ENCODE measurements around the gene CYSRT1.
A peak's percentile ranks its signal among the peaks of the same experiment; 100 is the strongest.
"Not testable (repeated sequence)": the region's sequence is repeated elsewhere in the genome, so short reads cannot be mapped to it uniquely, and the experiment has no call there.

CYSRT1 gene

GRCh38 chr9:137256856-137257255 lies 31.9 kb downstream of the CYSRT1 start:
- Histone ChIP-seq H3K4me1 (peaks cover 4% of the 10 kb centered on the region), H3K4me3 (ENCODE audit: low read depth, low read length) (no peak overlapping the region; the same call in 1 of the 2 replicates), H3K27me3 (no peaks in the 10 kb centered on the region), H3K36me3 (peaks cover 19% of the 10 kb centered on the region), H3K9me3 (no peaks in the 10 kb centered on the region)
- TF ChIP-seq, protein P1, sequence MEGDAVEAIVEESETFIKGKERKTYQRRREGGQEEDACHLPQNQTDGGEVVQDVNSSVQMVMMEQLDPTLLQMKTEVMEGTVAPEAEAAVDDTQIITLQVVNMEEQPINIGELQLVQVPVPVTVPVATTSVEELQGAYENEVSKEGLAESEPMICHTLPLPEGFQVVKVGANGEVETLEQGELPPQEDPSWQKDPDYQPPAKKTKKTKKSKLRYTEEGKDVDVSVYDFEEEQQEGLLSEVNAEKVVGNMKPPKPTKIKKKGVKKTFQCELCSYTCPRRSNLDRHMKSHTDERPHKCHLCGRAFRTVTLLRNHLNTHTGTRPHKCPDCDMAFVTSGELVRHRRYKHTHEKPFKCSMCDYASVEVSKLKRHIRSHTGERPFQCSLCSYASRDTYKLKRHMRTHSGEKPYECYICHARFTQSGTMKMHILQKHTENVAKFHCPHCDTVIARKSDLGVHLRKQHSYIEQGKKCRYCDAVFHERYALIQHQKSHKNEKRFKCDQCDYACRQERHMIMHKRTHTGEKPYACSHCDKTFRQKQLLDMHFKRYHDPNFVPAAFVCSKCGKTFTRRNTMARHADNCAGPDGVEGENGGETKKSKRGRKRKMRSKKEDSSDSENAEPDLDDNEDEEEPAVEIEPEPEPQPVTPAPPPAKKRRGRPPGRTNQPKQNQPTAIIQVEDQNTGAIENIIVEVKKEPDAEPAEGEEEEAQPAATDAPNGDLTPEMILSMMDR (IDR thresholded peaks at IDR 0.05; ENCODE audit: low read depth, low read length), result no peak
- DNase-seq, result no peak

- not testable (repeated sequence) for H3K4me1 ChIP-seq; H3K27me3 ChIP-seq; H3K9me3 ChIP-seq; H3K4me3 ChIP-seq (ENCODE audit: low read depth, low read length)
- peaks cover 30% of the 10 kb centered on the region for H3K36me3 ChIP-seq
- DNase-seq, result peak; percentile 54
- TF ChIP-seq, protein P1 (IDR thresholded peaks at IDR 0.05; ENCODE audit: low read depth, low read length), result peak; percentile 47
These were observed 37.4 kb downstream of the CYSRT1 start for GRCh38 chr9:137262173-137262908.

- Histone ChIP-seq H3K27me3 (no peaks in the 10 kb centered on the region), H3K9me3 (no peaks in the 10 kb centered on the region), H3K4me1 (no peaks in the 10 kb centered on the region), H3K4me3 (ENCODE audit: low read depth, low read length) (no peak overlapping the region), H3K36me3 (peaks cover 33% of the 10 kb centered on the region)
- DNase-seq, result no peak
- TF ChIP-seq, protein P1 (IDR thresholded peaks at IDR 0.05; ENCODE audit: low read depth, low read length), result no peak
These were observed 37.9 kb downstream of the CYSRT1 start for GRCh38 chr9:137262909-137263285.

DNA sequence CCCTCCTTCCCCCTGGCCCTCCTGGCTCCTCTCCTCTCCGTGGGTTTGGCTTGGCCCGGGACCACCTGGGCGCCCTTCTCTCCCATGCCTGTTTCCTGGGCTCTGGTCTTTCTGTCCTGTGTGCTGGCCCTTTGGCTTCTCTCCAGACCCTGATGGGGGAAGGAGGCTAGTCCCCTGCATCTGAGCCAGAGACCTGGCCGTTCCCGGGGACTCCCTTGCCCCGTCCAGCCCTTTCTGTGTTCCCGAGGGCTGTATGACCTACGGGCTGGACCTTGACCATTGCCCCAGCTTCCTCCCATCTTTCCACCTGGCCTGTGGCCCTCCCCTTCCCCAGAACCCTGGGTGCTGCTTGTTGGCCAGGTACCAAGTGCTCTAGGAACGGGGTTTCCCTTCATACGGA lies 38.5 kb downstream of the CYSRT1 start:
- no peak for DNase-seq
- H3K27me3 ChIP-seq, result no peaks in the 10 kb centered on the region
- TF ChIP-seq, protein P1 (IDR thresholded peaks at IDR 0.05; ENCODE audit: low read depth, low read length), result no peak
- H3K4me1 ChIP-seq, result no peaks in the 10 kb centered on the region
- H3K36me3 ChIP-seq, result peaks cover 37% of the 10 kb centered on the region
- no peaks in the 10 kb centered on the region for H3K9me3 ChIP-seq
- no peak overlapping the region for H3K4me3 ChIP-seq (ENCODE audit: low read depth, low read length)

- DNase-seq, result no peak
- Histone ChIP-seq H3K9me3 (no peaks in the 10 kb centered on the region), H3K4me3 (ENCODE audit: low read depth, low read length) (no peak overlapping the region), H3K4me1 (no peaks in the 10 kb centered on the region), H3K36me3 (peaks cover 36% of the 10 kb centered on the region), H3K27me3 (no peaks in the 10 kb centered on the region)
- TF ChIP-seq, protein P1 (IDR thresholded peaks at IDR 0.05; ENCODE audit: low read depth, low read length), result no peak
These were observed 39.1 kb downstream of the CYSRT1 start for GRCh38 chr9:137264067-137264466.

DNA sequence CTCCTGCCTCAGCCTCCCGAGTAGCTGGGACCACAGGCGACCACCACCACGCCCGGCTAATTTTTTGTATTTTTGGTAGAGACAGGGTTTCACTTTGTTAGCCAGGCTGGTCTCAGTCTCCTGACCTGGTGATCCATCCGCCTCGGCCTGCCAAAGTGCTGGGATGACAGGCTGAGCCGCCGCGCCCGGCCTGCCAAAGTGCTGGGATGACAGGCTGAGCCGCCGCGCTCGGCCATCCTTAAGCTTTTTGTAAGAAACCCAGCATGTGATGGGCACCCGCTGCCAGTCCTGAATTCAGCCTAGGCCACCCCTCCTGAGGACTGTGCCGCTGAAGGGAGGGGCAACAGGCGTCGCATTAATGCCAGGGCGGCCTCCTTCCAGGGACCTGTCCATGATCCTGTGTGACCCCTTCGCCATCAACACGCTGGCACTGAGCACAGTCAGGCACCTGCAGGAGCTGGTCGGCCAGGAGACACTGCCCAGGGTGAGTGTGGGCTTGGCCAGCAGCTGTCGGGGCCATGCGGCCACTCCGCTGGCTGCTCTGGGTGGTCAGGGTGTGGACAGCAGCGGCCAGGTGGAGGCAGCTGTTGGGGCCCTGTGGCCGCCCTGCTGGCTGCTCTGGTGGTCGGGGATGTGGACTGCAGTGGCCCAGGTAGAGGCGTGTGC lies 40.7 kb downstream of the CYSRT1 start:
- peak; percentile 9 for DNase-seq
- no peaks in the 10 kb centered on the region for H3K9me3 ChIP-seq
- no peaks in the 10 kb centered on the region for H3K27me3 ChIP-seq
- H3K36me3 ChIP-seq, result peaks cover 40% of the 10 kb centered on the region
- H3K4me1 ChIP-seq, result no peaks in the 10 kb centered on the region
- TF ChIP-seq, protein P1 (IDR thresholded peaks at IDR 0.05; ENCODE audit: low read depth, low read length), result no peak
- H3K4me3 ChIP-seq (ENCODE audit: low read depth, low read length), result no peak overlapping the region

All from BE2C (cell line).